LNCaP clone FGC (cell line): Measurements from ENCODE around the gene SGTB.
"Not testable (repeated sequence)": the region's sequence is repeated elsewhere in the genome, so short reads cannot be mapped to it uniquely, and the experiment has no call there.

Experiments
- DNase-seq: peaks from one replicate; pipeline ENCODE4 v3.0.0-alpha.2; 2011; ENCODE audit warnings: low read depth
- H3K4me3 ChIP-seq: 2 replicates; pipeline ENCODE4 v1.5.1; 2011; ENCODE audit warnings: mild to moderate bottlenecking, low read depth, low read length, control low read depth
- CTCF ChIP-seq: IDR thresholded peaks from 2 replicates; pipeline ENCODE4 v1.5.1; 2012; ENCODE audit warnings: mild to moderate bottlenecking; ENCODE audit not compliant: control insufficient read depth, insufficient read depth; ENCODE audit errors: extremely low read depth

SGTB gene

GRCh38 chr5:65736011-65736410, 14.1 kb upstream of the SGTB start:
- no peak for DNase-seq
- TF ChIP-seq CTCF, result no peak
- no peak overlapping the region for H3K4me3 ChIP-seq

- no peak for DNase-seq
- no peak for TF ChIP-seq CTCF
- H3K4me3 ChIP-seq, result no peak overlapping the region
Observed at GRCh38 chr5:65734921-65735320, 13.0 kb upstream of the SGTB start.

GRCh38 chr5:65734196-65734775, 12.4 kb upstream of the SGTB start:
- H3K4me3 ChIP-seq, DNase-seq: not testable (repeated sequence)

GRCh38 chr5:65732046-65732445, 10.1 kb upstream of the SGTB start:
- H3K4me3 ChIP-seq, DNase-seq: not testable (repeated sequence)

GRCh38 chr5:65730910-65731309, 9.0 kb upstream of the SGTB start:
- TF ChIP-seq CTCF, result no peak
- DNase-seq, result no peak

GRCh38 chr5:65728218-65728617, 6.3 kb upstream of the SGTB start:
- no peak overlapping the region for H3K4me3 ChIP-seq
- no peak for DNase-seq
- no peak for TF ChIP-seq CTCF

More at GRCh38 chr5:65730910-65731309, 9.0 kb upstream of the SGTB start:
- H3K4me3 ChIP-seq, result no peak overlapping the region

GRCh38 chr5:65727491-65728156, 5.7 kb upstream of the SGTB start:
- TF ChIP-seq CTCF, result no peak
- DNase-seq, result no peak
- H3K4me3 ChIP-seq, result no peak overlapping the region
